Mesothelial cell of epicardium (in vitro differentiated cells): ENCODE data around the gene NF1. TPM values are rescaled to one million over a fixed set of nuclear protein-coding genes. Genes with fewer than 3 reads are reported as not detected.
A peak's percentile ranks its signal among the peaks of the same experiment; 100 is the strongest.
"Not testable (repeated sequence)": the region's sequence is repeated elsewhere in the genome, so short reads cannot be mapped to it uniquely, and the experiment has no call there.

Experiments
- DNase-seq, 2 experiments: peaks; one replicate each; pipeline ENCODE4 v3.0.0; 2021; ENCODE audit warnings: low spot score in 2 of 2; ENCODE audit not compliant: unreplicated experiment in 2 of 2
- H3K27ac Mint-ChIP-seq: 2 replicates; pipeline ENCODE4 v1.8.0; 2021; ENCODE audit warnings: mixed read lengths
- H3K27me3 Mint-ChIP-seq: 2 replicates; pipeline ENCODE4 v1.8.0; 2021; ENCODE audit warnings: low read depth, mixed read lengths
- H3K36me3 Mint-ChIP-seq: 2 replicates; pipeline ENCODE4 v1.8.0; 2021; ENCODE audit warnings: mixed read lengths
- H3K4me1 Mint-ChIP-seq: 2 replicates; pipeline ENCODE4 v1.8.0; 2021; ENCODE audit warnings: mixed read lengths
- H3K4me3 Mint-ChIP-seq: 2 replicates; pipeline ENCODE4 v1.8.0; 2021; ENCODE audit warnings: mild to moderate bottlenecking, moderate library complexity, mixed read lengths
- H3K9me3 Mint-ChIP-seq: 2 replicates; pipeline ENCODE4 v1.8.0; 2021; ENCODE audit warnings: mixed read lengths
- CTCF ChIP-seq: fragments of 200-600 bp; sonication (generic); IDR thresholded peaks from one replicate; pipeline ENCODE4 v1.5.0; 2021; ENCODE audit warnings: antibody characterized with exemption; ENCODE audit not compliant: unreplicated experiment
- total RNA-seq: library from RNA; stranded (reverse); gene quantifications from 3 replicates; pipeline ENCODE4 v1.2.1, GENCODE V29; 2021

NF1 gene
- total RNA-seq, 1 donor from 2014 or later, result 104 TPM

- Mint-ChIP-seq H3K36me3 (peaks cover 41% of the 10 kb centered on the region), H3K27me3 (no peaks in the 10 kb centered on the region), H3K4me3 (no peak overlapping the region), H3K9me3 (peaks cover 11% of the 10 kb centered on the region), H3K27ac (no peak overlapping the region), H3K4me1 (no peaks in the 10 kb centered on the region)
- DNase-seq, result no peak
- TF ChIP-seq CTCF, result no peak
Measured at GRCh38 chr17:31171701-31172100, 76.9 kb downstream of the NF1 start.

GRCh38 chr17:31172388-31172787, 77.6 kb downstream of the NF1 start:
- Mint-ChIP-seq H3K27me3 (no peaks in the 10 kb centered on the region), H3K9me3 (peaks cover 18% of the 10 kb centered on the region), H3K4me1 (no peaks in the 10 kb centered on the region), H3K4me3 (no peak overlapping the region), H3K27ac (no peak overlapping the region), H3K36me3 (peaks cover 43% of the 10 kb centered on the region)
- no peak for DNase-seq
- no peak for TF ChIP-seq CTCF

GRCh38 chr17:31174215-31174614, 79.4 kb downstream of the NF1 start:
- TF ChIP-seq CTCF, result no peak
- Mint-ChIP-seq H3K4me3 (no peak overlapping the region), H3K4me1 (no peaks in the 10 kb centered on the region), H3K27me3 (no peaks in the 10 kb centered on the region), H3K27ac (no peak overlapping the region), H3K9me3 (peaks cover 24% of the 10 kb centered on the region), H3K36me3 (peaks cover 49% of the 10 kb centered on the region)
- DNase-seq, result no peak

- no peaks in the 10 kb centered on the region for H3K4me1 Mint-ChIP-seq
- TF ChIP-seq CTCF, result no peak
- H3K27ac Mint-ChIP-seq, result no peak overlapping the region
- peaks cover 24% of the 10 kb centered on the region for H3K9me3 Mint-ChIP-seq
- peaks cover 42% of the 10 kb centered on the region for H3K36me3 Mint-ChIP-seq
- no peak for DNase-seq
- H3K27me3 Mint-ChIP-seq, result no peaks in the 10 kb centered on the region
- no peak overlapping the region for H3K4me3 Mint-ChIP-seq
Measured at GRCh38 chr17:31175237-31175636, 80.5 kb downstream of the NF1 start.

GRCh38 chr17:31176143-31176542, 81.4 kb downstream of the NF1 start:
- H3K4me1 Mint-ChIP-seq, H3K4me3 Mint-ChIP-seq, H3K27ac Mint-ChIP-seq, DNase-seq, H3K27me3 Mint-ChIP-seq: not testable (repeated sequence)
- peaks cover 24% of the 10 kb centered on the region for H3K9me3 Mint-ChIP-seq
- peaks cover 39% of the 10 kb centered on the region for H3K36me3 Mint-ChIP-seq

- not testable (repeated sequence) for H3K4me1 Mint-ChIP-seq, H3K4me3 Mint-ChIP-seq, DNase-seq, H3K27ac Mint-ChIP-seq, H3K27me3 Mint-ChIP-seq
- Mint-ChIP-seq H3K9me3 (peaks cover 24% of the 10 kb centered on the region), H3K36me3 (peaks cover 48% of the 10 kb centered on the region)
Measured at GRCh38 chr17:31178951-31179350, 84.2 kb downstream of the NF1 start.

- Mint-ChIP-seq H3K4me1 (peaks cover 12% of the 10 kb centered on the region), H3K36me3 (peaks cover 26% of the 10 kb centered on the region), H3K9me3 (peaks cover 12% of the 10 kb centered on the region), H3K4me3 (no peak overlapping the region), H3K27ac (peak overlapping the region; percentile 1), H3K27me3 (no peaks in the 10 kb centered on the region)
- TF ChIP-seq CTCF, result no peak
- no peak for DNase-seq
Measured at GRCh38 chr17:31195305-31195704, 100.5 kb downstream of the NF1 start.
